HepG2 (cell line): ENCODE data around the gene JMJD1C. TPM values are rescaled to one million over a fixed set of nuclear protein-coding genes. Genes with fewer than 3 reads are reported as not detected.

Experiments
- ATAC-seq: fragments of 200-7000 bp; cut with Tn5 transposase; 3 replicates; pipeline ENCODE4 v1.9.1; 2020; ENCODE audit warnings: mild to moderate bottlenecking, moderate library complexity
- BruUV-seq: library from RNA; stranded (reverse); fragments of 400-500 nt; replicated peaks from 2 replicates; lab custom pipeline; 2021; lab: Mats Ljungman, UMichigan
- CTCF ChIA-PET: fragments of 300-600 bp; formaldehyde crosslinking; extraction: SDS; loops from one replicate; lab custom pipeline; 2021; ENCODE audit warnings: low total read pairs, inconsistent platforms, low intra/inter-chr PET ratio; lab: Yijun Ruan, JAX
- POLR2A ChIA-PET: fragments of 350-600 bp; sonication (Branson Sonifier 250); formaldehyde crosslinking; loops from one replicate; lab custom pipeline; 2020; ENCODE audit warnings: antibody characterized with exemption, inconsistent platforms; lab: Yijun Ruan, JAX
- DNase-seq: peaks from one replicate; pipeline ENCODE4 v3.0.0-alpha.2; 2015; ENCODE audit warnings: low spot score
- FAIRE-seq: peaks from 3 replicates; lab custom pipeline; 2011; peaks lifted over from hg19 to GRCh38; lab: Jason Lieb, UNC
- H2AFZ ChIP-seq: one replicate; pipeline ENCODE4 v1.6.1; 2011; ENCODE audit warnings: low read length, inconsistent platforms
- H3K27ac ChIP-seq: fragments of 300-600 bp; 3 replicates; pipeline ENCODE4 v1.8.0; 2011; ENCODE audit warnings: mixed run types, mild to moderate bottlenecking, mixed read lengths, low read length, inconsistent platforms; ENCODE audit not compliant: insufficient read depth; ENCODE audit errors: extremely low read length
- H3K27me3 ChIP-seq, 2 experiments: fragments of 200-600 bp in 1 of 2; 2 replicates in 1 of 2; 3 replicates in 1 of 2; pipeline versions ENCODE4 v1.6.0 to v1.8.0; 2011; ENCODE audit warnings: low read length in 2 of 2, mild to moderate bottlenecking in 2 of 2, moderate library complexity in 2 of 2, inconsistent platforms in 1 of 2; ENCODE audit not compliant: insufficient read depth in 2 of 2, control insufficient read depth in 1 of 2
- H3K36me3 ChIP-seq, 2 experiments: fragments of 200-600 bp in 1 of 2; replicated peaks in 1 of 2; 2 replicates in 1 of 2; 3 replicates in 1 of 2; pipeline versions ENCODE4 v1.5.1 to v1.8.0; 2011; ENCODE audit warnings: low read length in 2 of 2, inconsistent platforms in 1 of 2; ENCODE audit not compliant: insufficient read depth in 2 of 2, control insufficient read depth in 1 of 2
- H3K4me1 ChIP-seq: 2 replicates; pipeline ENCODE4 v1.5.1; 2012; ENCODE audit warnings: low read length, inconsistent platforms; ENCODE audit not compliant: insufficient read depth
- H3K4me2 ChIP-seq: 2 replicates; pipeline ENCODE4 v1.6.0; 2011; ENCODE audit warnings: low read depth, low read length, inconsistent platforms
- H3K4me3 ChIP-seq, 3 experiments: fragments of 200-600 bp in 1 of 3; sonication (generic), shearing (Covaris generic) in 1 of 3; replicated peaks in 1 of 3; 2 replicates each; pipeline ENCODE4 v1.5.1; 2011 to 2016; ENCODE audit warnings: low read length in 3 of 3, inconsistent platforms in 2 of 3, low read depth in 2 of 3, mild to moderate bottlenecking in 2 of 3, control low read depth in 1 of 3, mixed read lengths in 1 of 3; ENCODE audit not compliant: insufficient read depth in 1 of 3
- H3K79me2 ChIP-seq: one replicate; pipeline ENCODE4 v1.6.1; 2011; ENCODE audit warnings: low read length, inconsistent platforms; ENCODE audit not compliant: insufficient read depth
- H3K9ac ChIP-seq: 2 replicates; pipeline ENCODE4 v1.6.0; 2011; ENCODE audit warnings: mild to moderate bottlenecking, low read depth, low read length, inconsistent platforms; ENCODE audit not compliant: insufficient read depth
- H3K9me3 ChIP-seq: 2 replicates; pipeline ENCODE4 v1.5.1; 2012; ENCODE audit warnings: mild to moderate bottlenecking, low read length
- H4K20me1 ChIP-seq: 2 replicates; pipeline ENCODE4 v1.6.0; 2011; ENCODE audit warnings: inconsistent platforms, mild to moderate bottlenecking, low read length, moderate library complexity; ENCODE audit not compliant: insufficient read depth
- EZH2 ChIP-seq: conservative IDR thresholded peaks from 2 replicates; pipeline ENCODE4 v1.6.1; 2012; ENCODE audit warnings: mild to moderate bottlenecking, low read depth, low read length, moderate library complexity
- FOXP1 ChIP-seq, 2 experiments: fragments of 450-650 bp in 1 of 2; IDR thresholded peaks; 2 replicates each; pipeline ENCODE4 v1.6.1; 2017 to 2018; ENCODE audit warnings: antibody characterized with exemption in 1 of 2
- HOXA9 ChIP-seq: sonication (generic); formaldehyde crosslinking; IDR thresholded peaks from 2 replicates; pipeline ENCODE4 v1.8.1; 2022; ENCODE audit warnings: missing genetic modification reagents, mild to moderate bottlenecking, moderate library complexity, borderline replicate concordance
- IKZF1 ChIP-seq: fragments of 450-650 bp; IDR thresholded peaks from 2 replicates; pipeline ENCODE4 v1.7.1; 2016
- MAF1 ChIP-seq: sonication (generic); formaldehyde crosslinking; IDR thresholded peaks from 2 replicates; pipeline ENCODE4 v1.5.0; 2020; ENCODE audit warnings: missing genetic modification reagents, borderline replicate concordance
- RELA ChIP-seq: sonication (generic); formaldehyde crosslinking; IDR thresholded peaks from 2 replicates; pipeline ENCODE4 v1.4.0; 2020; ENCODE audit warnings: missing genetic modification reagents
- SALL2 ChIP-seq: sonication (generic); formaldehyde crosslinking; IDR thresholded peaks from 2 replicates; pipeline ENCODE4 v1.8.1; 2023; ENCODE audit warnings: mild to moderate bottlenecking, missing genetic modification reagents, inconsistent platforms
- SMAD1 ChIP-seq: sonication (generic); formaldehyde crosslinking; IDR thresholded peaks from 2 replicates; pipeline ENCODE4 v1.4.0; 2020; ENCODE audit warnings: missing genetic modification reagents, low read depth, mild to moderate bottlenecking, borderline replicate concordance
- SOX6 ChIP-seq, 2 experiments: fragments of 450-650 bp in 1 of 2; sonication (generic) in 1 of 2; formaldehyde crosslinking in 1 of 2; IDR thresholded peaks; 2 replicates each; pipeline versions ENCODE4 v1.4.0 to v1.6.1; 2017 to 2020; ENCODE audit warnings: antibody characterized with exemption in 1 of 2, mild to moderate bottlenecking in 1 of 2, missing genetic modification reagents in 1 of 2
- STAT5B ChIP-seq: sonication (generic); formaldehyde crosslinking; IDR thresholded peaks from 2 replicates; pipeline ENCODE4 v1.4.0; 2020; ENCODE audit warnings: missing genetic modification reagents
- TBX3 ChIP-seq: fragments of 450-650 bp; IDR thresholded peaks from 2 replicates; pipeline ENCODE4 v1.6.1; 2017; ENCODE audit warnings: antibody characterized with exemption, mild to moderate bottlenecking, inconsistent platforms, borderline replicate concordance
- XRCC5 ChIP-seq: fragments of 200-400 bp; formaldehyde crosslinking; optimal IDR thresholded peaks from 2 replicates; pipeline ENCODE3; 2017; ENCODE audit warnings: mild to moderate bottlenecking, low read length
- WGBS: methylation state at CpG from one replicate; pipeline ENCODE4 v1.1.6; 2017; ENCODE audit warnings: low lambda C conversion rate; 5-methylcytosine and 5-hydroxymethylcytosine counted together
- in situ Hi-C: cut with HindIII; loops from 2 replicates; pipeline ENCODE4 v1.10.0; 2017; ENCODE audit warnings: low pct_unique_long_range_greater_than_20kb; ENCODE audit not compliant: extremely low pct_ligation_motif_present
- intact Hi-C: fragments of 100-400 bp; cut with micrococcal nuclease; formaldehyde crosslinking; loops from one replicate; pipeline ENCODE4 v1.10.0; 2022; ENCODE audit not compliant: unreplicated experiment
- polyA plus RNA-seq, 8 experiments: library from polyadenylated mRNA; depleted of rRNA in 3 of 8; stranded (reverse) in 7 of 8; unstranded in 1 of 8; fragments of >200 nt; fragmentation: Illumina TruSeq in 4 of 8; extraction: Trizol in 4 of 8; gene quantifications; 2 replicates each; pipeline versions ENCODE4 v1.2.1 to v1.2.3, GENCODE V29; 2011 to 2016; ENCODE audit warnings: low read depth in 4 of 8, missing spikeins in 1 of 8, mixed read lengths in 1 of 8; ENCODE audit not compliant: insufficient read depth in 1 of 8
- total RNA-seq, 5 experiments: library from RNA; depleted of rRNA; stranded (reverse); fragments of >200 nt; fragmentation: Illumina TruSeq; extraction: Trizol; gene quantifications; 2 replicates each; pipeline ENCODE4 v1.2.3, GENCODE V29; 2016; ENCODE audit warnings: low read depth in 1 of 5
- TF ChIP-seq, protein P1 (sequence below): sonication (generic); formaldehyde crosslinking; IDR thresholded peaks from 2 replicates; pipeline ENCODE4 v1.4.0; 2020; ENCODE audit warnings: mild to moderate bottlenecking, missing genetic modification reagents
- TF ChIP-seq, protein P2 (sequence below): IDR thresholded peaks from 2 replicates; pipeline ENCODE4 v1.6.1; 2016; ENCODE audit warnings: low read depth
- TF ChIP-seq, protein P3 (sequence below): sonication (generic); formaldehyde crosslinking; IDR thresholded peaks from 2 replicates; pipeline ENCODE4 v1.8.1; 2023; ENCODE audit warnings: mild to moderate bottlenecking, inconsistent platforms, moderate library complexity, missing genetic modification reagents, borderline replicate concordance

JMJD1C gene
- total and polyA plus RNA-seq, 2 of the 13 experiments (the other 11 are each of a cell fraction or from before 2014, with no cell fraction given) = 42.3 to 42.7 TPM

DNA sequence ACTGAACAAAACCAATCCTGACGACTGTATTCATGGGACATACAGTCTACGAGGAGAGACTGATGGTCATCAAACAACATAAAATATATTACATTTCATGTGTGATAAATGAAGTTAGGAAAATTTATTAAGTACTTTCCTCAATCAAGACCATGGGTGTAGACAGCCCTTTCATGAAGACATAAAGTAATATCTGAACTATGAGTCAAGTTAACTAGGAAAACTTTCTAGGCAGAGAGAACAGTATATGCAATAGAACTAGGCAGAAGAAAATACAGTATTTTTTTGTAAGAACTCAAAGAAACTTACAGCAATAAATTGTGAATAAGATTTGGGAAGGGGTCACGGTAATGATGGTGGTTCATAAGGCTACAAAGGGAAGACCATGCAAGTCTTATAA is 112.8 kb downstream of the JMJD1C start:
- H3K4me1 ChIP-seq = no peaks in the 10 kb centered on the region
- intact Hi-C loops = no loop called here
- WGBS = 95% methylated on average over 3 of the region's 3 CpGs
- no peak overlapping the region for H3K27ac ChIP-seq
- H3K9ac ChIP-seq = no peak overlapping the region
- in situ Hi-C loops = no loop called here
- H4K20me1 ChIP-seq = no peaks in the 10 kb centered on the region
- FAIRE-seq = no peak
- no peaks in the 10 kb centered on the region for H3K27me3 ChIP-seq
- BruUV-seq = no TSS peak
- no peak for DNase-seq
- ChIA-PET POLR2A (no interaction called here), CTCF (no interaction called here)
- ATAC-seq = no peak
- H3K4me3 ChIP-seq = no peak overlapping the region
- no peak overlapping the region for H3K4me2 ChIP-seq
- H3K9me3 ChIP-seq = no peaks in the 10 kb centered on the region
- H3K36me3 ChIP-seq = no peaks in the 10 kb centered on the region
- H3K79me2 ChIP-seq = peaks cover 16% of the 10 kb centered on the region
- no peak overlapping the region for H2AFZ ChIP-seq
- no peak for TF ChIP-seq XRCC5
- TF ChIP-seq, protein P1, sequence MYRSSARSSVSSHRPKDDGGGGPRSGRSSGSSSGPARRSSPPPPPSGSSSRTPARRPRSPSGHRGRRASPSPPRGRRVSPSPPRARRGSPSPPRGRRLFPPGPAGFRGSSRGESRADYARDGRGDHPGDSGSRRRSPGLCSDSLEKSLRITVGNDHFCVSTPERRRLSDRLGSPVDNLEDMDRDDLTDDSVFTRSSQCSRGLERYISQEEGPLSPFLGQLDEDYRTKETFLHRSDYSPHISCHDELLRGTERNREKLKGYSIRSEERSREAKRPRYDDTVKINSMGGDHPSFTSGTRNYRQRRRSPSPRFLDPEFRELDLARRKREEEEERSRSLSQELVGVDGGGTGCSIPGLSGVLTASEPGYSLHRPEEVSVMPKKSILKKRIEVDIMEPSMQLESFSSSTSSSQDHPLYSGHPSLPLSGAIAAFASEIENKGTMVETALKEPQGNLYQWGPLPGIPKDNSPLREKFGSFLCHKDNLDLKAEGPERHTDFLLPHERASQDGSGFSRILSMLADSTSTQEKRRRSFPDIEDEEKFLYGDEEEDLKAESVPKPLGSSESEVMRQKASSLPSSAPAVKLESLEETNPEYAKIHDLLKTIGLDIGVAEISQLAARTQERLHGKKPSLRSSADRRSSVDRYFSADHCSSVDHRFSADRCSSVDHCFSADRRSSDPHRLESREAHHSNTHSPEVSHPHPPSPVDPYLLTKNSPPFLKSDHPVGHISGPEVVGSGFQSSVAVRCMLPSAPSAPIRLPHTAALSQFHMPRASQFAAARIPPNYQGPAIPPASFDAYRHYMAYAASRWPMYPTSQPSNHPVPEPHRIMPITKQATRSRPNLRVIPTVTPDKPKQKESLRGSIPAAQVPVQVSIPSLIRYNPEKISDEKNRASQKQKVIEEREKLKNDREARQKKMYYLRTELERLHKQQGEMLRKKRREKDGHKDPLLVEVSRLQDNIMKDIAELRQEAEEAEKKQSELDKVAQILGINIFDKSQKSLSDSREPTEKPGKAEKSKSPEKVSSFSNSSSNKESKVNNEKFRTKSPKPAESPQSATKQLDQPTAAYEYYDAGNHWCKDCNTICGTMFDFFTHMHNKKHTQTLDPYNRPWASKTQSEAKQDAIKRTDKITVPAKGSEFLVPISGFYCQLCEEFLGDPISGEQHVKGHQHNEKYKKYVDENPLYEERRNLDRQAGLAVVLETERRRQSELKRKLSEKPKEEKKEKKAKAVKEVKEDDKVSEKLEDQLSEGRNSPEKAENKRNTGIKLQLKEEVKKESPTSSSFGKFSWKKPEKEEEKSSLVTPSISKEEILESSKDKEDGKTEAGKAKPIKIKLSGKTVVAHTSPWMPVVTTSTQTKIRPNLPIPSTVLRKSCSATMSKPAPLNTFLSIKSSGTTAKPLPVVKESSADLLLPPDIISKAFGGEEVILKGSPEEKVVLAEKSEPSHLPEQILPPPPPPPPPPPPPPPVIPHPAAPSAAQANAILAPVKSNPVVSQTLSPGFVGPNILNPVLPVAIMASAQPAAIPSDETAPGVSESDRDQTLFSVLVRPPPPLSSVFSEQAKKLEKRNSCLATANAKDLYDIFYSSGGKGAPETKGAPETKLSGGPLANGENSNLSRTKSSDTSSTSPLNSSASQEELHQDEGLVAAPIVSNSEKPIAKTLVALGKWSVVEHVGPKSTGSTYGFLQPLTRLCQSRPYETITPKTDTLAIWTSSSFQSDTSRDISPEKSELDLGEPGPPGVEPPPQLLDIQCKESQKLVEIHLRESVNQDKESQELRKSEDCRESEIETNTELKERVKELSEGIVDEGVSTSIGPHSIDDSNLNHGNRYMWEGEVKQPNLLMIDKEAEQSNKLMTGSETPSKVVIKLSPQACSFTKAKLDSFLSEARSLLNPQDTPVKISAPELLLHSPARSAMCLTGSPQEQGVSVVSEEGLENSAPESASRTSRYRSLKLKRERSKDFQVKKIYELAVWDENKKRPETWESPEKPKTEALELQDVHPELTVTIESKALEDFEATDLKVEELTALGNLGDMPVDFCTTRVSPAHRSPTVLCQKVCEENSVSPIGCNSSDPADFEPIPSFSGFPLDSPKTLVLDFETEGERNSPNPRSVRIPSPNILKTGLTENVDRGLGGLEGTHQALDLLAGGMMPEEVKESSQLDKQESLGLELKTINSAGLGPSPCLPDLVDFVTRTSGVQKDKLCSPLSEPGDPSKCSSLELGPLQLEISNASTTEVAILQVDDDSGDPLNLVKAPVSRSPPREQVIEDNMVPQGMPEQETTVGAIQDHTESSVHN = no peak
- TF ChIP-seq, protein P2, sequence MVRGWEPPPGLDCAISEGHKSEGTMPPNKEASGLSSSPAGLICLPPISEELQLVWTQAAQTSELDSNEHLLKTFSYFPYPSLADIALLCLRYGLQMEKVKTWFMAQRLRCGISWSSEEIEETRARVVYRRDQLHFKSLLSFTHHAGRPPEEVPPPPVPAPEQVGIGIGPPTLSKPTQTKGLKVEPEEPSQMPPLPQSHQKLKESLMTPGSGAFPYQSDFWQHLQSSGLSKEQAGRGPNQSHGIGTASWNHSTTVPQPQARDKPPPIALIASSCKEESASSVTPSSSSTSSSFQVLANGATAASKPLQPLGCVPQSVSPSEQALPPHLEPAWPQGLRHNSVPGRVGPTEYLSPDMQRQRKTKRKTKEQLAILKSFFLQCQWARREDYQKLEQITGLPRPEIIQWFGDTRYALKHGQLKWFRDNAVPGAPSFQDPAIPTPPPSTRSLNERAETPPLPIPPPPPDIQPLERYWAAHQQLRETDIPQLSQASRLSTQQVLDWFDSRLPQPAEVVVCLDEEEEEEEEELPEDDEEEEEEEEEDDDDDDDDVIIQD (CRISPR knock-in tag) = no peak
- no peak for TF ChIP-seq RELA
- no peak for TF ChIP-seq EZH2
- no peak for TF ChIP-seq SOX6 (IDR thresholded peaks at IDR 0.05)
- TF ChIP-seq SOX6 (CRISPR knock-in tag; IDR thresholded peaks at IDR 0.05) = no peak
- no peak for TF ChIP-seq HOXA9 (CRISPR knock-in tag)
- TF ChIP-seq FOXP1 (IDR thresholded peaks at IDR 0.05) = no peak
- no peak for TF ChIP-seq FOXP1 (CRISPR knock-in tag; IDR thresholded peaks at IDR 0.05)
- TF ChIP-seq STAT5B = no peak
- TF ChIP-seq, protein P3, sequence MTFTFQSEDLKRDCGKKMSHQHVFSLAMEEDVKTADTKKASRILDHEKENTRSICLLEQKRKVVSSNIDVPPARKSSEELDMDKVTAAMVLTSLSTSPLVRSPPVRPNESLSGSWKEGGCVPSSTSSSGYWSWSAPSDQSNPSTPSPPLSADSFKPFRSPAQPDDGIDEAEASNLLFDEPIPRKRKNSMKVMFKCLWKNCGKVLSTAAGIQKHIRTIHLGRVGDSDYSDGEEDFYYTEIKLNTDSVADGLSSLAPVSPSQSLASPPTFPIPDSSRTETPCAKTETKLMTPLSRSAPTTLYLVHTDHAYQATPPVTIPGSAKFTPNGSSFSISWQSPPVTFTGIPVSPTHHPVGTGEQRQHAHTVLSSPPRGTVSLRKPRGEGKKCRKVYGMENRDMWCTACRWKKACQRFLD (CRISPR knock-in tag) = no peak
- no peak for TF ChIP-seq SMAD1 (CRISPR knock-in tag)
- TF ChIP-seq MAF1 (CRISPR knock-in tag) = no peak
- TF ChIP-seq IKZF1 = no peak
- TF ChIP-seq SALL2 (CRISPR knock-in tag) = no peak
- TF ChIP-seq TBX3 = no peak
